Endothelial cell of umbilical vein (primary cell): ENCODE data around the gene PTCH1.

Experiments used
- CTCF ChIP-seq, 2 donors: IDR thresholded peaks; 1 replicate in 1 of 2; 2 replicates in 1 of 2; pipeline ENCODE4 v1.5.1; 2011; ENCODE audit warnings: low read length in 2 of 2, mild to moderate bottlenecking in 2 of 2, moderate library complexity in 2 of 2, control low read depth in 1 of 2, inconsistent platforms in 1 of 2, low read depth in 1 of 2; ENCODE audit not compliant: insufficient read depth in 1 of 2; ENCODE audit errors: extremely low read depth in 1 of 2
- EZH2 ChIP-seq: IDR thresholded peaks from 2 replicates; pipeline ENCODE4 v1.6.1; 2012; ENCODE audit warnings: borderline replicate concordance, low read depth, mild to moderate bottlenecking, moderate library complexity, low read length, inconsistent platforms; ENCODE audit not compliant: severe bottlenecking
- MAX ChIP-seq: IDR thresholded peaks from 2 replicates; pipeline ENCODE4 v1.6.1; 2011; ENCODE audit not compliant: insufficient read depth, insufficient read length
- POLR2A ChIP-seq: IDR thresholded peaks from 2 replicates; pipeline ENCODE4 v1.6.1; 2012; ENCODE audit warnings: low read depth, mild to moderate bottlenecking, control low read depth, low read length
- POLR2AphosphoS5 ChIP-seq: IDR thresholded peaks from 2 replicates; pipeline ENCODE4 v1.6.1; 2012; ENCODE audit warnings: low read depth, mild to moderate bottlenecking, control low read depth, low read length, moderate library complexity; ENCODE audit not compliant: insufficient read depth

- no peak for TF ChIP-seq CTCF (IDR thresholded peaks at IDR 0.05; ENCODE audit: extremely low read depth in 1 of 2, insufficient read depth in 1 of 2, low read depth in 1 of 2, low read length in 2 of 2)
- TF ChIP-seq POLR2A, result no peak
- TF ChIP-seq POLR2AphosphoS5, result no peak
- no peak for TF ChIP-seq MAX
- TF ChIP-seq EZH2, result no peak
Observed at GRCh38 chr9:95516221-95516733, 494 bp downstream of the PTCH1 start.
